ENCODE results near the gene FARSB.
A peak's percentile ranks its signal among the peaks of the same experiment; 100 is the strongest.
"Not testable (repeated sequence)": the region's sequence is repeated elsewhere in the genome, so short reads cannot be mapped to it uniquely, and the experiment has no call there.

Gene FARSB

GRCh38 chr2:222591661-222592060 is 64.2 kb downstream of the FARSB start:
- peaks cover 4% of the 10 kb centered on the region for H3K36me3 ChIP-seq (ENCODE audit: insufficient read depth)
- no peak overlapping the region for H2AFZ ChIP-seq (ENCODE audit: low read depth)
- no peaks in the 10 kb centered on the region for H3K27me3 ChIP-seq (ENCODE audit: insufficient read depth, low read depth)
- no peak overlapping the region for H3K4me2 ChIP-seq
- H3K27ac ChIP-seq = no peak overlapping the region
- H3K79me2 ChIP-seq (ENCODE audit: insufficient read depth, low read depth) = peaks cover 24% of the 10 kb centered on the region; the same call in 1 of the 2 replicates
- no peaks in the 10 kb centered on the region for H4K20me1 ChIP-seq (ENCODE audit: insufficient read depth)
- no peaks in the 10 kb centered on the region for H3K4me1 ChIP-seq (ENCODE audit: low read depth, poor library complexity, severe bottlenecking)
- H3K9ac ChIP-seq = no peak overlapping the region
- TF ChIP-seq CTCF (conservative IDR thresholded peaks at IDR 0.05; ENCODE audit: low read depth, low read length) = no peak
- H3K4me3 ChIP-seq (IDR thresholded peaks at IDR 0.05; ENCODE audit: insufficient read depth, low read depth, low read length) = no peak overlapping the region

- H2AFZ ChIP-seq (ENCODE audit: low read depth); H3K9ac ChIP-seq; H4K20me1 ChIP-seq (ENCODE audit: insufficient read depth); H3K4me2 ChIP-seq; H3K27me3 ChIP-seq (ENCODE audit: insufficient read depth, low read depth); H3K36me3 ChIP-seq (ENCODE audit: insufficient read depth); H3K27ac ChIP-seq; H3K4me3 ChIP-seq (IDR thresholded peaks at IDR 0.05; ENCODE audit: insufficient read depth, low read depth, low read length): not testable (repeated sequence)
- peaks cover 58% of the 10 kb centered on the region; the same call in 1 of the 2 replicates for H3K79me2 ChIP-seq (ENCODE audit: insufficient read depth, low read depth)
- H3K4me1 ChIP-seq (ENCODE audit: low read depth, poor library complexity, severe bottlenecking) = peaks cover 38% of the 10 kb centered on the region
Observed at GRCh38 chr2:222584589-222584988, 71.3 kb downstream of the FARSB start.

- peaks cover 44% of the 10 kb centered on the region for H3K4me1 ChIP-seq (ENCODE audit: low read depth, poor library complexity, severe bottlenecking)
- no peak overlapping the region for H3K4me3 ChIP-seq (IDR thresholded peaks at IDR 0.05; ENCODE audit: insufficient read depth, low read depth, low read length)
- H2AFZ ChIP-seq (ENCODE audit: low read depth) = no peak overlapping the region
- H4K20me1 ChIP-seq (ENCODE audit: insufficient read depth) = peaks cover 9% of the 10 kb centered on the region; the same call in 1 of the 2 replicates
- no peak overlapping the region for H3K4me2 ChIP-seq
- peak; percentile 36 for TF ChIP-seq CTCF (conservative IDR thresholded peaks at IDR 0.05; ENCODE audit: low read depth, low read length)
- H3K79me2 ChIP-seq (ENCODE audit: insufficient read depth, low read depth) = peaks cover 57% of the 10 kb centered on the region
- no peaks in the 10 kb centered on the region for H3K36me3 ChIP-seq (ENCODE audit: insufficient read depth)
- H3K27me3 ChIP-seq (ENCODE audit: insufficient read depth, low read depth) = no peaks in the 10 kb centered on the region
- no peak overlapping the region for H3K27ac ChIP-seq
- no peak overlapping the region for H3K9ac ChIP-seq
Observed at GRCh38 chr2:222582928-222583327, 73.0 kb downstream of the FARSB start.

GRCh38 chr2:222577341-222577740 is 78.6 kb downstream of the FARSB start:
- no peaks in the 10 kb centered on the region for H3K36me3 ChIP-seq (ENCODE audit: insufficient read depth)
- no peak overlapping the region for H2AFZ ChIP-seq (ENCODE audit: low read depth)
- H3K4me2 ChIP-seq = 0 out of 2 replicates have a peak overlapping the region, but pooled peaks have one; percentile 3
- no peak overlapping the region; the same call in 1 of the 2 replicates for H3K27ac ChIP-seq
- H3K4me1 ChIP-seq (ENCODE audit: low read depth, poor library complexity, severe bottlenecking) = peaks cover 89% of the 10 kb centered on the region
- H3K9ac ChIP-seq = no peak overlapping the region
- TF ChIP-seq CTCF (conservative IDR thresholded peaks at IDR 0.05; ENCODE audit: low read depth, low read length) = no peak
- H3K4me3 ChIP-seq (IDR thresholded peaks at IDR 0.05; ENCODE audit: insufficient read depth, low read depth, low read length) = no peak overlapping the region
- peaks cover 64% of the 10 kb centered on the region for H3K79me2 ChIP-seq (ENCODE audit: insufficient read depth, low read depth)
- peaks cover 9% of the 10 kb centered on the region; the same call in 1 of the 2 replicates for H4K20me1 ChIP-seq (ENCODE audit: insufficient read depth)
- H3K27me3 ChIP-seq (ENCODE audit: insufficient read depth, low read depth) = no peaks in the 10 kb centered on the region

Data from KMS-11 (cell line).